DND-41 (cell line): ENCODE data around the gene MCM9.

Experiments used
- ATAC-seq: fragments of 200-7000 bp; cut with Tn5 transposase; 3 replicates; pipeline ENCODE4 v1.9.1; 2021; ENCODE audit warnings: low read depth; ENCODE audit not compliant: insufficient read depth
- DNase-seq: peaks from one replicate; pipeline ENCODE4 v3.0.0-alpha.2; 2020
- H2AFZ ChIP-seq: 2 replicates; pipeline ENCODE4 v1.6.0; 2012; ENCODE audit warnings: low read depth, low read length
- H3K27ac ChIP-seq: 2 replicates; pipeline ENCODE4 v1.5.1; 2012; ENCODE audit warnings: low read length, inconsistent platforms
- H3K27me3 ChIP-seq: fragments of 200-600 bp; sonication (generic); 2 replicates; pipeline ENCODE4 v1.6.0; 2012; ENCODE audit warnings: low read length, mild to moderate bottlenecking, inconsistent platforms; ENCODE audit not compliant: insufficient read depth, poor library complexity
- H3K36me3 ChIP-seq: 2 replicates; pipeline ENCODE4 v1.5.1; 2012; ENCODE audit warnings: low read length, inconsistent platforms; ENCODE audit not compliant: insufficient read depth
- H3K4me1 ChIP-seq: 2 replicates; pipeline ENCODE4 v1.5.1; 2012; ENCODE audit warnings: mild to moderate bottlenecking, low read length; ENCODE audit not compliant: insufficient read depth
- H3K4me2 ChIP-seq: 2 replicates; pipeline ENCODE4 v1.6.0; 2012; ENCODE audit warnings: mild to moderate bottlenecking, moderate library complexity, low read length, inconsistent platforms; ENCODE audit not compliant: insufficient read depth
- H3K4me3 ChIP-seq, 2 experiments: fragments of 200-600 bp in 1 of 2; shearing (Covaris generic) in 1 of 2; 2 replicates each; pipeline ENCODE4 v1.5.1; 2012 to 2016; ENCODE audit warnings: inconsistent platforms in 2 of 2, low read length in 2 of 2, mild to moderate bottlenecking in 2 of 2, low read depth in 1 of 2, moderate library complexity in 1 of 2
- H3K79me2 ChIP-seq: 2 replicates; pipeline ENCODE4 v1.6.0; 2012; ENCODE audit warnings: low read length, inconsistent platforms; ENCODE audit not compliant: insufficient read depth
- H3K9ac ChIP-seq: 2 replicates; pipeline ENCODE4 v1.6.0; 2012; ENCODE audit warnings: low read depth, mild to moderate bottlenecking, inconsistent platforms, low read length, moderate library complexity
- H3K9me3 ChIP-seq: 2 replicates; pipeline ENCODE4 v1.5.1; 2012; ENCODE audit warnings: low read length, moderate library complexity, mild to moderate bottlenecking, inconsistent platforms; ENCODE audit not compliant: insufficient read depth, severe bottlenecking
- H4K20me1 ChIP-seq: 2 replicates; pipeline ENCODE4 v1.6.0; 2012; ENCODE audit warnings: low read length; ENCODE audit not compliant: insufficient read depth
- CTCF ChIP-seq: IDR thresholded peaks from 2 replicates; pipeline ENCODE4 v1.5.1; 2012; ENCODE audit warnings: borderline replicate concordance, low read length, moderate library complexity, mild to moderate bottlenecking; ENCODE audit not compliant: poor library complexity, severe bottlenecking; ENCODE audit errors: extremely low read depth
- EZH2 ChIP-seq: IDR thresholded peaks from 3 replicates; pipeline ENCODE4 v1.6.1; 2012; ENCODE audit warnings: borderline replicate concordance, low read depth, mild to moderate bottlenecking, moderate library complexity, low read length, inconsistent platforms; ENCODE audit not compliant: severe bottlenecking

MCM9 gene

DNA sequence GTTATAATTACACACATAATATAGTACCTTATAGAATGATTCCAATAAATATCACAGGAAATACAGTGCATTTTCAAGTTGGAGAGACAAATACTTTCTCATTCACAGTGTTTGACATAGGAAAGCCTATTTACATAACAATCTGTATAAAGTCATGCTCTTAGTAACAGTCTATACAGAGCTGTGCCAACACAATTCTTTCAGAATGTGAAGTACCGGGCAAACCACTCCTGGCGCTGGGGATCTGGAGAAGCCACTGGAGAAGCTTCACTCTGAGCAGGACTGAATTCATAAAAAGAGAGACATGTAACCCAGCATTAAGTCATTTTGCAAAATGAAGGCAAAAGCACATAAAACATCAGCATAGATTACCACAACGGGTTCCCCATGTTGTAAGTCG is 24.9 kb upstream of the MCM9 start:
- no peak for ATAC-seq
- no peaks in the 10 kb centered on the region for H3K79me2 ChIP-seq
- H3K4me3 ChIP-seq: no peak overlapping the region
- no peak for DNase-seq
- no peak for TF ChIP-seq CTCF
- no peak for TF ChIP-seq EZH2
- no peak overlapping the region for H3K27ac ChIP-seq
- H4K20me1 ChIP-seq: no peaks in the 10 kb centered on the region
- no peak overlapping the region for H3K4me2 ChIP-seq
- no peaks in the 10 kb centered on the region for H3K36me3 ChIP-seq
- no peak overlapping the region for H3K9ac ChIP-seq
- no peak overlapping the region for H2AFZ ChIP-seq
- H3K27me3 ChIP-seq: no peaks in the 10 kb centered on the region
- no peaks in the 10 kb centered on the region for H3K4me1 ChIP-seq
- no peaks in the 10 kb centered on the region for H3K9me3 ChIP-seq

GRCh38 chr6:118953391-118953790 is 18.4 kb upstream of the MCM9 start:
- H3K27me3 ChIP-seq: no peaks in the 10 kb centered on the region
- no peak overlapping the region for H3K4me2 ChIP-seq
- no peak overlapping the region for H3K27ac ChIP-seq
- ATAC-seq (no peak), DNase-seq (no peak)
- H3K4me1 ChIP-seq: no peaks in the 10 kb centered on the region
- TF ChIP-seq EZH2: no peak
- no peaks in the 10 kb centered on the region for H3K36me3 ChIP-seq
- no peak overlapping the region for H3K9ac ChIP-seq
- H3K9me3 ChIP-seq: no peaks in the 10 kb centered on the region
- H3K4me3 ChIP-seq: no peak overlapping the region
- no peaks in the 10 kb centered on the region for H4K20me1 ChIP-seq
- no peak overlapping the region for H2AFZ ChIP-seq
- no peaks in the 10 kb centered on the region for H3K79me2 ChIP-seq

- Histone ChIP-seq H3K9me3 (no peaks in the 10 kb centered on the region), H4K20me1 (no peaks in the 10 kb centered on the region), H3K4me3 (no peak overlapping the region), H3K27ac (no peak overlapping the region), H3K4me1 (no peaks in the 10 kb centered on the region), H3K27me3 (no peaks in the 10 kb centered on the region), H3K36me3 (no peaks in the 10 kb centered on the region), H3K4me2 (no peak overlapping the region), H3K9ac (no peak overlapping the region), H2AFZ (no peak overlapping the region), H3K79me2 (no peaks in the 10 kb centered on the region)
- ATAC-seq (no peak), DNase-seq (no peak)
- TF ChIP-seq CTCF (no peak), EZH2 (no peak)
Observed at GRCh38 chr6:118952683-118953082, 17.7 kb upstream of the MCM9 start.

DNA sequence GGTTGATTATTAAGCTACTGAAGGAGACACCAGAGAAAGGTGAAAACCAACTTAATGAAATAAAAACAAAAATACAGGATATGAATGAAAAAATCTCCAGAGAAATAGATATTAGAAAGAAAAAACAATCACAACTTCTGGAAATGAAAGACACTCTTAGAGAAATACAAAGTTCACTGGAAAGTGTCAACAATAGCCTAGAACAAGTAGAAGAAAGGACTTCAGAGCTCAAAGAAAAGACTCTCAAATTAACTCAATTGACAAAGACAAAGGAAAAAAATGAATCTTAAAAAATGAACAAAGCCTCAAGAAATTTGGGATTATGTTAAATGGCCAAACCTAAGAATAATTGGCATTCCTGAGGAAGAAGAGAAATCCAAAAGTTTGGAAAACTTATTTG is 10.3 kb upstream of the MCM9 start:
- H3K79me2 ChIP-seq: peaks cover 3% of the 10 kb centered on the region; the same call in 1 of the 2 replicates
- H3K4me2 ChIP-seq: no peak overlapping the region
- no peak overlapping the region for H3K9ac ChIP-seq
- H3K4me3 ChIP-seq: no peak overlapping the region
- no peaks in the 10 kb centered on the region for H3K4me1 ChIP-seq
- H3K9me3 ChIP-seq: no peaks in the 10 kb centered on the region
- H3K27me3 ChIP-seq: no peaks in the 10 kb centered on the region
- H2AFZ ChIP-seq: no peak overlapping the region
- DNase-seq: no peak
- H3K27ac ChIP-seq: no peak overlapping the region
- ATAC-seq: no peak
- H4K20me1 ChIP-seq: no peaks in the 10 kb centered on the region
- no peaks in the 10 kb centered on the region for H3K36me3 ChIP-seq
- TF ChIP-seq CTCF: no peak
- no peak for TF ChIP-seq EZH2
